Fibroblast of skin of abdomen (primary cell): ENCODE data around the gene NHLRC4.
"Not testable (repeated sequence)": the region's sequence is repeated elsewhere in the genome, so short reads cannot be mapped to it uniquely, and the experiment has no call there.

Source experiments
- DNase-seq: peaks from one replicate; pipeline ENCODE4 v3.0.0-alpha.2; 2013

Gene NHLRC4

DNA sequence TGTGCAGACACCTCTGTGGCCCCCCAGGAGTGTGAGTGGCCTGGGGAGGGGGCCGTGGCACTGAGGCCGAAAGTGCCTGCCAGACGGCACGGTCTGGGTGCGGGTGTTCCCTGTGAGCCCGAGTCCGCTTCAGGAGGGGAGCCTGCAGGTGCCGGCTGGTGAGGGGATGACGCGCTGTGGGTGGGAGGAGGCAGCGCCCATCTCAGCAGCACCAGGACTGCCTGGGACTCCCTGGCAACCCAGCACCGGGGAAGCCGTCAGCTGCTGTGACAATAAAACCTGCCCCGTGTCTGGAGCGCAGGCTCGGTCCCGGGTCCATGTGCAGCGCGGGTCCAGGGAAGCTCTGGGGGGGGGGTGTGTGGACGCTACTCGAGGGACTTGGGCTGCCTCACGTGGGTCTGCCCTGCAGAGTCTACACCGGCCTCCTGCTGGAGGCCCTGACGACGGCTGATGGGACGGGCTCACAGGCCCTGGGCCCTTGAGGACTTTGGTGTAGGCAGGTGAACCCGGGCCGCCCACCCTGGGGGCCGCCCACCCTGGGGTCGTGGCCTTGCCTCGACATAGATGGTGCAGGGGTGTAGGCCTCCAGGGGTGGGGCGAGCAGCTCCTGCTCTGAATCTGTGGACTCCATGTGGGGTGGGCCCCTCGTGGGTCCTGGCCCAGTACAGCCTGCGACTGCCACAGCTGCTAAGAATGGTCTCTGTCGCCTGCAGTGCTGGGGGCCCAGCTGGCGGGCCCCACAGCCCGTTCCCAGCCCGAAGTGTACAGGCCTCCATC, 17.2 kb downstream of the NHLRC4 start:
- DNase-seq: no peak

DNA sequence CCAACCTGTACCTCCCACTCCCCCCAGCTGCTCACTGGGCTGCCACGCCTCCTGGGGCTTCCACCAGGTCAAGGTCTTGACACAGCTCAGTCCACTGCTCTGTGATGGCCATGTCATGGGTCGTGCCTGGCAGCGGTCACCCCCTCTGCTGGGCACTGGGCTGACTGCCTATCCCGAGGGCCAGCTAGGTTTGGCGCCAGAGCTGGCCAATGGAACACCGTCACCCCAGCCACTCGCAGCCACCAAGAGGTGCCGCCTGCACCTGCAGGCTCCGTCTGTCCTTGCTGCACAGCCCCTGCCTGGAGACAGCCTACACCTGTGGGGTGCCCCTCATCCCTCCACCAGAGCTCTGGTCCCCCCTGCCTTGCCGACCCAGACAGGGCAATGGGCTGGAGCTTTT, 18.5 kb downstream of the NHLRC4 start:
- DNase-seq: no peak

DNA sequence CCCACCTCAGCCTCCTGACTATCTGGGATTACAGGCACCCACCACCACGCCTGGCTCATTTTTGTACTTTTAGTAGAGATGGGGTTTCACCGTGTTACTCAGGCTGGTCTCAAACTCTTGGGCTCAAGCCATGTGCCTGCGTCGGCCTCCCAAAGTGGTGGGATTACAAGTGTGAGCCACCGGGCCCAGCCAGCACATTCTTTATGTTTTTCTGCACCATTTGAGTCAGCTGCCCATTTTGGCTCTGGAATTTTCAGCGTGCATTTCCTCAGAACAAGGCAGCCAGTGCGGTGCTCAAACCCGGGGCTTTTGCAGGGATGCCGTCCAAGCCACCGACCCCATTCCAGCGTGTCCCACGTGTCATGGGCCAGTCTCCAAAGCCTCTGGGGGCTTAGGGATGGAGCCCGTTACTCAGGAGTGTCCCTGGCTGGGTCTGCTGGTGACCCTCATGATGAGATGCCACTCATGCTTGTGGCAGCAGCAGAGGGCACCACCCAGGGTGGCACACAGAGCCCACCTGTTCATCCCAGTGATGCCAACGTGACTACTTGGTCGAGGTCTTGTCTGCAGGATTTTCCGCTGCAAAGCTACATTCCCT, 19.3 kb downstream of the NHLRC4 start:
- peak; percentile 40 for DNase-seq

DNA sequence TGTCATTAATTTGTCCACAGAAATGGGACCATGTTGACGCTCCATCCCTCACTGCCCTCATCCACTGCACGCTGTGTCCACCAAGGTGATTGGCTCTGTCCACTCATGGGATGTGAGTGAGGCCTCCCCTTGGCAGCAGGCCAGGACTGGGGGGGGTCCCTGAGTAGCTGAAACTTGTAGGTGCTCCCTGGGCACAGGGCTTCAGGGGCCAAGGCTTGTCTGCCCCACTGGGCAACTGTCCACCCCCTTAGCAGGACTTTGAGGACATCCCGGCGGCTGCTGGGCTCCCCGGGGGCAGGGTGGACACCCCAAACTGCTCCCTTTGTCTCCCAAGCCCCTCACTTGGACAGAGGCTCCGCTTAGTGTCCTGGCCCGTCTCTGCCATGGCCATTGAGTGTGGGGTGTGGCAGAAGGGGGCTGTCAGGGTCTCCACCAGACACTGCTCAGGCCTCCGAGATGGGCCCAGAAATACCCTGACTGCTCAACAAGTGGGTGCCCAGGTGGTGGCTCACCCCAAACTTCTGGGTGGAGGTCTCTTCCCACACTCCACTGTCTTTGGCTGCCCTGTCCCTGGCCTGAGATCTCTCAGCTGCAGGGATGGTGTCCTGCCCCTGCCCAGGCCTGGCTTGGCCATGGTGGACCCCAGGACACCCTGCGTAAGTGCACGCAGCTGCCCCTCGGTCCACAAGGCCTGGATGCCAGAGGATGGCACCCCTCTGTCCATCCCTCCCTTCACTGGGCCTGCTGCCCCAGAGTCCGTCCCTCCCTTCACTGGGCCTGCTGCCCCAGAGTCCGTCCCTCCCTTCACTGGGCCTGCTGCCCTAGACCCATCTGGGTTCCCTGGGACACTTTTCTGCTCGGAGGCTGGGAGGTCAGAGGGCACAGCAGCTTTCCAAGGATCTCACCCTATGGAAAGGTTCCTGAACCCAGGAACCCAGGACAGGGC, 20.1 kb downstream of the NHLRC4 start:
- DNase-seq: no peak

DNA sequence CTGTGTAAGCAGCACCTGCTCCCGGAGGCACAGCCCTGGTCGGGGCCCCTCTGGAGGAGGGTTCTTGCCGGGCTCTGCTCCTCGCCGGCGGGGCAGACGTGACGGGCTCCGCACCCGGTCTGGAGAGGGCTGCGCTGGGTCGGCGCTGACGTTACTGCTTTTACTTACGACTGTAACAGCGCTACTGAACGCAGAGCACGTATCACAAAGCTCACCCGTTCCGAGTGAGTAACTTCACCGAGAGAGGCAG, 21.8 kb downstream of the NHLRC4 start:
- peak; percentile 48 for DNase-seq

DNA sequence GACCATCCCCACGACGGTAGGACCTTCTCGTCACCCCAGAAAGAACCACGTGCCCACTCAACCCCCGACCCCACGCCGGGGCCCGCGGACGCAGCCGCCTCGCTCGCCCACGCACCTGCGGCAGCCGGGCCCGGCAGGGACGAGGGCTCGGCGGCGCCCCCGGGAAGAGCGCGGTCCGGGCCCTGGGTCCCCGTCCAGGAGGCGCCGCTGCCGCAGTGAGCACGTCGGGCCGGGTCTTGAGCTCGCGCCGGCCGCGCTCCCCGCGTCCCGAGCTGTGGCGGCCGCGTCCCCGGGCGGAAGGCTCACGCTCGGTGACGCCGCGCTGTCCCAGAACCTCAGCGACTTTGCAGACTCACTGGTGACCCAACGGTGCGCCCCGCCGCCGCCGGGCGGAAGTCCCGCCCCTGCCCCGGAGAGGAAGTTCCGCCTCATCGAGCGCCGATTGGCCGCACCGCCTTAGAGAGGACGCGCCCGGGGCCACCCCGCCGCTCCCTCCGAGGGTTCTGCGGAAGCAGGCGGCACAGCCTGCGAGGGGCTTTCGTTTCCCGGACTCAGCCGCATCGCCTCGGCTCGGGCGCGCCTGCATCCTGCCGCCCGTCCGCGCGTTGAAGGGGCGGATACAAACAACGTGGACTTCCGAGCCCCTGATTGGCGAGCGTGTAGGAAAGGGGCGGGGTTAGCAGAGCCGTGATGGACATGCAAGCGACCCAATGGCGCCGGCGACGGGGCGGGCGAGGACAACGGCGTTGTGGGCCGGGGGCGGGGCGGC, 22.3 kb downstream of the NHLRC4 start:
- DNase-seq: peak; percentile 94

DNA sequence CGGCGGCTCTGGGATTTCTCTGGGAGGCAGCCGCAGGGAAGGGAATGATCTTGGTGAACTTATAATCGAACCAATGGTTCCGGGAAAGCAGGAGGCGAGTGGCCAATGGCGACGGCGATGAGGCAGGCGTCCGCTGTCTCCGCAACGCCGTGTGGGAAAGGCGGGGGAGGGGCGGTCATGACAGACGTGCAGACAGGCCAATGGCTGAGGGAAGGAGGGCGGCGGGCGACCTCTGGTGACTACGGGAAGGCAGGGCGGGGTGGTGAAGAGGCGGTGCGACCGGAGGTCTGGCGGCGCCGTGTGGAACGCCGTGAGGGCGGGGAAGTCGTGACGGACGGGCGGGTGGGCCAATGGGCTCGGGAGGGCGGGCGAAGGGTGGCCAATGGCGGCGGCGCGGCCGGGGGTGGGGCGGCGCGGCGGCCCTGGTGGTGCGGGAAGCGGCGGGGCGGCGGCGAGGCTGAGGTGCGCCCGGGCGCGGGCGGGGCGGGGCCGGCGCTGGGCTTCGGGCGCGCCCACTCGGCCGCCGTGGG, 22.9 kb downstream of the NHLRC4 start, which contains the start of gene RAB40C:
TSS of gene RAB40C (plus strand) at position 409 of the 530 bp plus-strand sequence. CDS start 226 bp downstream, outside the sequence.
- peak; percentile 98 for DNase-seq

DNA sequence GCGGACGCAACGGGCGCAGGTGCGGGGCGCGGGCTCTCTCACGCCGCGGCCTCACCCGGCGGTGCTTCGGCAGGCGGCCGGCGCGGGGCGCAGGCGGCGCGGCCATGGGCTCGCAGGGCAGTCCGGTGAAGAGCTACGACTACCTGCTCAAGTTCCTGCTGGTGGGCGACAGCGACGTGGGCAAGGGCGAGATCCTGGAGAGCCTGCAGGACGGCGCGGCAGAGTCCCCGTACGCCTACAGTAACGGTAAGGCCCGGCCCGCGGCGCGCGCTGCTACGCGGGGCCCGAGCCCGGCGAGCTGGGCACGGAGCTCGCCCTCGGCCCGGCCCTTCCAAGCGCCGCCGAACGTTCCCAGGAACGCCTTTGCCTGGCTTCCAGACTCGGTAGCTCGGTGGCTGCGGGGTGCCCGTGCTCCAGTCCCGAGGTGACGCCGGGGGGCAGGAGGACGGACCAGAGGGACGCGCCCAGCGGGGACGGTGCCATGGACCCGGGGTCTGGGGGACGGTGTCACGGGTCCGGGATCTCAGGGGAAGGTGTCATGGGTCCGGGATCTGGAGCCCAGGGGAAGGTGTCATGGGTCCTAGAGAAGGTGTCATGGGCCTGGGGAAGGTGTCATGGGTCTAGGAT, 23.5 kb downstream of the NHLRC4 start:
- no peak for DNase-seq

DNA sequence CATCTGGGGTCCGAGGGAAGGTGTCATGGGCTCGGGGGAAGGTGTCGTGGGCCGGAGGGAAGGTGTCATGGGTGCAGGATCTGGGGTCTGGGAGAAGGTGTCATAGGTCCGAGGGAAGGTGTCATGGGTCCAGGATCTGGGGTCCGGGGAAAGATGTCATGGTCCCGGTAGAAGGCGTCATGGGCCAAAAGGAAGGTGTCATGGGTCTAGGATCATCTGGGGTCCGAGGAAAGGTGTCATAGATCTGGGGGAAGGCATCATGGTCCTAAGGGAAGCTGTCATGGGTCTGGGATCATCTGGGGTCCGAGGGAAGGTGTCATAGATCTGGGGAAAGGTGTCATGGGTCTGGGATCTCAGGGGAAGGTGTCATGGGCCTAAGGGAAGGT, 24.0 kb downstream of the NHLRC4 start:
- no peak for DNase-seq

DNA sequence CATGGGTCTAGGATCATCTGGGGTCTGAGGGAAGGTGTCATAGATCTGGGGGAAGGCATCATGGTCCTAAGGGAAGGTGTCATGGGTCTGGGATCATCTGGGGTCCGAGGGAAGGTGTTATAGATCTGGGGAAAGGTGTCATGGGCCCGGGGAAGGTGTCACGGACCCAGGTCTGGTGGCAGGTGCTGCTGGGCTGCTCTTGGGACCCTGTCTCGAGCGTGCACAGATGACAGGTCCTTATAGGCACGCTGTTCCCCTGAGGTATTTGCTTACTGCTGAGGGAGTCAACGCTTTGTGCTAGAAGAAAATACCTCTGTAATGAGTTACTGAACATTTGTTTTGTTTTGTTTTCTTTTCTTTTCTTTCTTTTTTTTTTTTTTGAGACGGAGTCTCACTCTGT, 24.4 kb downstream of the NHLRC4 start:
- no peak for DNase-seq

DNA sequence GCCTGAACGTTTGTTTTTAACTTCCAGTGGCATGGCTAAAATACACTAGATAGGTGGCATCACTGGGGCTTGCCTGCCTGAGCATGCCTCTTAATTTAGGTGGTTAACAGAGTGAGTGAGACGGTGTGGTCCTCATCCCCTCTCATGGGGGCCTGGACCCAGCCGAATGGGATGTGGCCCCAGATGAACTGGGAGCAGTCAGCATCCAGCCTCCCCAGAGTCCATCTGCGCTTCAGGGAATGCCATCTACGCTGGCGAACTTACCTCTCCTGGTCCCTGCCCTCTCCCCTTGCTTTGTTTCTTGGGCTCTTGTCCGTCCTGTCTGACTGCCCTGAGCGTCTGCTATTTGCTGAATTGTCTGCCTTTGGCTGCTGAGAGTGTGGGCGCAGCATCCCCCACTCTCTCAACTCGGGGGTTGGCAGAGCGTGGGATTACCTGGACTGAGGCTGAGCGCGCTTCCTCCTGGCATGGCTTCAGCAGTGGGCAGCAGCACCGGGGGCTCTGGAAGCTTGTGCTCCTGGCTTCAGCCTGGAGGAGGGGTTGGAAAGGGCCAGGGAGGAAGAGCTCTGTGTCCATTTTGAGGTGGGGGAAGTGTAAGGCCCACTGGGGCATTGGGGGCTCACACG, 25.2 kb downstream of the NHLRC4 start:
- DNase-seq: no peak

DNA sequence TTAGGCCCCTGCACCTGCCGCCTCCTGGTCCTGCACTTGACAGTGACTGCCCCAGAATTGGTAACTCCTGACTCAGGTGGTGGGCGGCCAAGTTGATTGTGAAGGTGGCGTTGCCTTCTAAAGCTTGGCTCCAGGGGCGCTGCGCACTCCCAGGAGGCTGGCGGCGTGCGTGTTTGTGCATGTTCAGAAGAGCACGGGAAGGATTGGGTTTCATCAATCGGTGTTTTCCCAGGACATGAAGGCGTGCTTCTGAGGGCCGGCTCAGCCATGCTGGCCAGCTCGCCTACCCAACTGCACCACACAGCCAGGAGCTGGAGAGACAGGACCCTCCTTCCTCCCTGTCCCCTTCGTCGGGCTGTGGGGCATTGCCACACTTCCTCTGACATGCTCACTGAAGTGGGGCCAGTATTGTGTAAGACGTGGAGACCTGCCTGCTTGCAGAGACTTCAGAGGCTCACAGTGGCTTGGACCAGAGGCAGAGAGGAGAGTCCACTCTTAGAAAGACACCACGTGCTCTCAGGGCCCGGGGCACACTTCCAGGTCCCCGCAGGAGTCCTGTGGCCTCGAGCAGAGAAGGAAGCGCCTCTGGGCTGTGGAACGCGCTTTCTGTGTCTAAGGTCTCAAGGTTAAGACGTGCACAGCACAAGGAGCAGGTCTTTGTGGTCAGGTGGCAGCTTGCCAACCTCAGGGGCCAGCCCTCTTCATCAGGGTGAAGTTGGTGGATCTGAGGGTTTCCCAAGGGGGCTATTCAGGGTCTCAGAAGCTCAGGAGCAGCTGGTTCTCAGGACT, 25.9 kb downstream of the NHLRC4 start:
- DNase-seq: no peak

DNA sequence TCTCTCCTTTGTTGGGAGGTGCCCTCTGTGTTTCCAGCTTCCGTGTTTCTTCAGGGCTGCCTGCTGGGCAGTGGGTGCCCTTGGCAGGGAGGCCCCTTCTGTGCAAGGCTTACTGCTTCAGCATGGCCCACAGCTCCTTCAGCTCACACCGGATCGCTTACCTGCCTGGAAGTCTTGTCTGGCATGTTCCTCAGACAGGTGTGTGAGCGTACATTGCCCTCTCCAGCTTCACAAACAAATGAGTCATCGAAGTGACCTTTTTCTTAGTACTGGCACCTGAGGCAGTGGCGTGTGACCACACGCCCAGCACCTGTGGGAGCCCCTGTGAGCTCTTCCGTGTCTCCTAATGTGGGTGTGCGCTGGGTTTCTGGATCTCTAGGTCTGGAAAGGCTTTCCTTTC, 26.6 kb downstream of the NHLRC4 start:
- DNase-seq: no peak

DNA sequence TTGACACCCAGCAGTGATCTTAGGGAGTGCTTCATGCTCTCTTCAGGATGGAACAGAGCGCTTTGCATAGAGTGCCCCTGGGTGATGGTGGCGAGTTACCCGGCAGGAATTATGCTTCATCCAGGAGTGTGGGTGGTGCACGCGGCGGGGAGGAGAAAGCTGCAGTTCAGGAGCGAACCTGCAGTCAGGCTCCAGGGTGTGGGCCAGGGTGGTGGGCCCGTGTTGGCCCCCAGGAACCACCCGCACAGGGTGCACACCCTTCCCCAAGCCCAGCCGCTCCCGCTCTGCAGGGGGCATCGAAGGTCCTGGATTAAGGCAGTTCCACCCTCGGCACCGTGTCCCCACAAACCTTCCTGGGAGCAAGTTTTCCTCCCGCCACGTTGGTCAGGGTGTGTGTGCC, 27.0 kb downstream of the NHLRC4 start:
- no peak for DNase-seq

DNA sequence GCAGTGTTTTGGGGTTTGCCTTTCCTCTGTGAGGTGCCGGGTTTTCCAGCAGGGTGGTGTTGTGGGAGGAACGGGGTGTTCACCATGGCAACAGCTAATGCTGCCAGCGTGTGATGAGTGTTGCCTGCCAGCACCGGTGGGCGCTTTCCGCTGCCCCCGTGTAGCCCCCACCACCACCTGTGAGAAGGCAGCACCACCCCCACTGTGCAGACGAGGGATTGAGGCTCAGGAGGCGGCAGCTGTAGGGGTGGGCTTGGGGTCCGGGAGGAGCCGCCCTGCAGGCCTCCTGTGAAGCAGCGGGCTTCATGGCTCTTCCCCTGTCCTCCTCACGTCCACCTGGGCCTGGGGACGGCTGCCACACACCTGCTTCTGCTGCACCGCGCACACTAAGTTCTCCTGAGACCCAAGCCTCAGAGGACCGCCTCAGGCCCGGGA, 28.3 kb downstream of the NHLRC4 start:
- DNase-seq: no peak

DNA sequence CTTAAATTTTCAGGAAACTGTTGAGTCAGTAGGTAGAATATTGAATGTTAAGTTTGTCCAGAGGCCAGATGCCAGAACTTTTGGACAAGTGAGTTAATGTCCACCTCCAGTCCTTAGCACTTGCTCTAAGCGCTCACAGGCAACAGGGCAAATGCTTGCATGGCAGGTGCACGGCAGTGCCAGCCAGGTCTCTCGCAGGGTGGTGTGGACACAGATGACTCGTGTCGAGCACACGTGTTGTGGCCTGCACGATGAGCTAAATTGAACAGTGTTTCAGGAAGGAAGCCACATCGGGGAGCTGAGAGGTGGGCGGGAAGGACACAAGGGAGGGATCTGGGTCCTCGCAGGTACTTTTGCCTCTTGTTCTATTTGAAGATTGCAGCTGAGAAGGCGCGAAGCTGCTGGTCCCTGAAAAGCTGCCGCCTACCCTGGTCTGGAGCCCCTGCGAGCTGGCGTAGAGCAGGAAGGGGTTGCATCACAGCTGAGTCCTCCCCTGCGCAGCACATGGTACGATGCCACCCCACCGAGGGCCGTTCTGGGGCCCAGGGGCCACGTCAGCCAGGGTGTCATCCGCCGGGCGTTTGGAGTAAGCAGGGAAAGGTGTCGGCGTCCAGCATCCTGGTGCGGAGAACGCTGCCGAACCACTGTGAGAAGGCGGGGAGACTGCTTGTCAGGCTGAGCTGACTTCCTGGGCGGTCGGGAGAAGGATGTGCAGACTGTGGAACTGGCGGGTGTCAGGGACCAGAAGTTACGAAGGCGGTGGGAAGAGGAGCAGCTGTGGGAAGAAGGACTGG, 29.3 kb downstream of the NHLRC4 start:
- no peak for DNase-seq

DNA sequence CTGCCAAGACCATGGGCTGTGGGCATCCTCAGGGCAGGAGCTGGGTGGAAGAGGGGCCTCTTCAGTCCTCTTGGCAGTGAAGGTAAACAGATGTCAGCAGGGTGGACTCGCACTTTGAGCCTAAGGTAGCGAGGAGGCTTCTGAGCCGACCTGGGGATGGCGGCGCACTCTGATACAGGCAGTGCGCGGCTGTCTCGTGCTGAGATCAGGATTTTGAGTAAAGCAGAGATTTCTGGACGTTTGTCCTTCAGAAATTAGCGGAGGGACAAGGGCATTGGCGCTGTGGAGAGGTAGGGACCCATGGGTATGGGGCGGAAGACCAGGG, 29.9 kb downstream of the NHLRC4 start:
- no peak for DNase-seq

DNA sequence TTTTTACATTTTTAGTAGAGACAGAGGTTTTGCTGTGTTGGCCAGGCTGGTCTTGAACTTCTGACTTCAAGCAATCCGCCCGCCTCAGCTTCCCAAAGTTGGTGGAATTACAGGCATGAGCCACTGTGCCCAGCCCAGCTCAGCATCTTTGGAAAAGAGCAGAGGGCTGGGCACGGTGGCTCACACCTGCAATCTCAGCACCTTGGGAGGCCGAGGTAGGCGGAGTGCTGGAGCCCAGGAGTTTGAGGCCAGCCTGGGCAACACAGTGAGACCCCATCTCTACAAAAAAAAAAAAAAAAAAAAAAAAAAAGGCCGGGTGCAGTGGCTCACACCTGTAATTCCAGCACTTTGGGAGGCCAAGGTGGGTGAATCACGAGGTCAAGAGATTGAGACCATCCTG, 30.9 kb downstream of the NHLRC4 start:
- not testable (repeated sequence) for DNase-seq

DNA sequence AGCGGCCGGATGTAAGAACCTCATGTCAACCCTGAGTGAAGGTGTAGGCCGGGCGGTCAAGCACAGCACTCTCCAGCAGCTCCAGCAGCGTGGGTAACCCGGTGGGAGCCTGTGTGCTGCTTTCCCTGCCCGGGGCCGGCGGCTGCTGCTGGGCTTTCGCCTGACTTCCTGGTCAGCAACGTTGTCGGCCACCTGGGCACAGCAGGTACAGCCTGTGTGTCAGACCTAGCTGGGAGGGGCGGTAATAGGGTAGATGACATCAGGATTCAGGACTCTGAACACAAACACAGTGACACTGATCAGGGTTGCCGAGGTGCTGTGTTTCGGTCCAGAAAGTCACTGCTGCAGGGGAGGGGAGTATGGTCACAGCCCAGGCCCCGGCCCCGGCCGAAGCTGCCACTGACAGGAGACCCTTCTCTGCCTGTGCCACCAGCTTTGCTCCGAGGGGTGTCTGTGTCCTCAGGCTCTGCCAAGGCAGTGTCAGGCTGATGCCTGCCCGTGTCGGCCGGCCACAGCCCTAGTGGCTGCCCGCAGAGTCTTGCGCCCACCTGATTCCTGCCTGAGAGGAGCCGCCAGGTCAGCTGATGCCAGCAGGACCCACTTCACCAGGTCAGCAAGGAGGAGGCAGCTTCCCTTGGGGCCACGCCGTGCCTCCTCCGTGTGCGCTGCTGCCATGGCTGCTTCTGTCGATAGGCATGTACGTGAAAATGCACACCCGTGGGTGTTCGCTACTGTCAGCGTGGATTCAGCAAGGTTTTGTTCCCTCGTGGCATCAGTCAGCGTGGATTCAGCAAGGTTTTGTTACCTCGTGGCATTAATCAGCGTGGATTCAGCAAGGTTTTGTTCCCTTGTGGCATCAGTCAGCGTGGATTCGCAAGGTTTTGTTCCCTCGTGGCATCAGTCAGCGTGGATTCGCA, 32.3 kb downstream of the NHLRC4 start:
- no peak for DNase-seq
